ENCODE measurements around the gene LGALS3BP. TPM values are rescaled to one million over a fixed set of nuclear protein-coding genes. Genes with fewer than 3 reads are reported as not detected.

The LGALS3BP gene
- total and polyA plus RNA-seq, 5 donors: 397 to 581 (median 456) TPM

GRCh38 chr17:79012563-79013134 lies 32.9 kb upstream of the LGALS3BP start:
- WGBS: 75% methylated on average over 6 of the region's 6 CpGs
- Histone ChIP-seq H3K27ac (ENCODE audit: low read length) (no peak overlapping the region), H3K4me3 (ENCODE audit: low read length) (no peak overlapping the region), H3K27me3 (ENCODE audit: control insufficient read depth, insufficient read depth) (no peaks in the 10 kb centered on the region), H3K9me3 (ENCODE audit: control insufficient read depth, low read length) (no peaks in the 10 kb centered on the region), H3K4me1 (ENCODE audit: control insufficient read depth, insufficient read depth, low read length) (peaks cover 12% of the 10 kb centered on the region)
- no peak for ATAC-seq
- intact Hi-C loops (cut with DNase I): loop anchor here in 1 of 4 donors (10.0 kb wide), 1 partner anchor 72 kb away; no protein-coding TSS in a partner anchor
- DNase-seq: no peak

- H3K27me3 ChIP-seq (ENCODE audit: control insufficient read depth, insufficient read depth): no peaks in the 10 kb centered on the region
- peaks cover 15% of the 10 kb centered on the region for H3K4me1 ChIP-seq (ENCODE audit: control insufficient read depth, insufficient read depth, low read length)
- H3K27ac ChIP-seq (ENCODE audit: low read length): no peak overlapping the region
- ATAC-seq: peak in 1 of 2 donors; percentile 44
- intact Hi-C loops (cut with DNase I): loop anchor here in 1 of 4 donors (10.0 kb wide), 1 partner anchor 73 kb away; no protein-coding TSS in a partner anchor
- 65% methylated on average over 5 of the region's 5 CpGs for WGBS
- no peak overlapping the region for H3K4me3 ChIP-seq (ENCODE audit: low read length)
- DNase-seq: no peak
- H3K9me3 ChIP-seq (ENCODE audit: control insufficient read depth, low read length): no peaks in the 10 kb centered on the region
Observed at GRCh38 chr17:79011451-79012147, 31.9 kb upstream of the LGALS3BP start.

DNA sequence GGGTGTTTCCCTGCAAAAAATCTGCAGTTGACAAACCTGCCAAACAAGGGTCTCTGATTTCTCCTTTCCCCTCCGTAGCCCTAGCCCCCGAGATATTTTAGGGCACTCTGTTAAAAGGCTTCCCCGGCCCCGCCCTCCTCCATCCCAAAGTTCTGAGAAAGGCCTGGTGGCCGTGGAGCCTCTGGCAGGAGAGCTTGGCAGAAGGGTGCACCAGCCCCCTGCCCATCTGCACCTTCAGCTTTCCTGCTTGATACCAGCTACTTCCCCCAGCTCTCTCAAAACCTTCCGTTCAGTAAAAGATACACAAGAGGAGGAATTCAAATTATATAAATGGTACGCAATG lies 30.6 kb upstream of the LGALS3BP start:
- intact Hi-C loops (cut with DNase I): loop anchor here in 1 of 4 donors (10.0 kb wide), 1 partner anchor 75 kb away; no protein-coding TSS in a partner anchor
- Histone ChIP-seq H3K9me3 (ENCODE audit: control insufficient read depth, low read length) (no peaks in the 10 kb centered on the region), H3K4me3 (ENCODE audit: low read length) (peak overlapping the region; percentile 86), H3K27me3 (ENCODE audit: control insufficient read depth, insufficient read depth) (no peaks in the 10 kb centered on the region), H3K27ac (ENCODE audit: low read length) (peak overlapping the region; percentile 85), H3K4me1 (ENCODE audit: control insufficient read depth, insufficient read depth, low read length) (peaks cover 20% of the 10 kb centered on the region)
- peak in 2 of 3 donors; percentile 44 to 59 for DNase-seq
- WGBS: 61% methylated on average over 7 of the region's 7 CpGs
- ATAC-seq: no peak

DNA sequence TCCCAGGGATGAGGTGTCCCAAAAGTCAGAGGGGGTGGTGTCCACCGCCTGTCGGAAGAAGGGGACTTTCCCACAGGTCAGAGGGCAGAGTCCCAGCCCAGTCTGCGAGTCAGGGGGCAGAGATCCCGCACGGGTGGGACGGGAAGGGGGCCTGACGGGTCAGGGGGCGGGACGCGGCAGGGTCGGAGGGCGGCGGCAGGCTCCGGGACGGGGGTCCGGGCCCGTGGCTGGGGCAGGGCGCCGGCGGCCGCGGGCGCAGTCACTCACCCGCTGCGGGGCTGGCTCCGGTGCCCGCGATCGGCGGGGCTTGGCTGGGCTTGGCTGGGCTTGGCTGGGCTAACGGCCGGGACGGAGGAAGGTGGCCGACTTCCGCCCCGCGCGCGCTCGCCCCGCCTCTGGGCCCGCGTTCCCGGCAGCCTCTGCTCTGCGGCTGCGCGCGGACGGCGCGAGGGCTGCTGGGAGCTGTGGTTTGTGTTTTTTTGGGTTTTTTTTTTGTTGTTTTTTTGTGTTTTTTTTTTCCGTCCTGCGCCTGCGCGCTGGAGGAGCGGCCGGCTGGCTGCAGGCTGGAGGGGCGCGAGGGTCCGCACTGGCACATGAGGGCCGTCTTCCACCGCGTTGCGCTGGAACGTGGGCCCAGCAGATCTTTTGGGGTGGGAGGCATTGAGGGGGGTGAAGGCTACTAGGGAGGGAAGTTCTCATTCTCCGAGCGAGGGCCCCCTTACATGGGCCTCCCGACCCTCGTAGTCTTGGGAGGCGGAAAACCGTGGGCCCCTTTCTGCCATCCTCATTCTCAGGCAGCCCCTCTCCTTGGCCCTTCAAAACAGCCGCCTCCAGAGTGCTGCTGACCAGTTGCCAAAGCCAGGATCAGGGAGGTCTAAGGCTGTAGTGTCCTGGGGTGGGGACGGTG lies 29.9 kb upstream of the LGALS3BP start, which contains the start of gene CANT1:
TSS of gene CANT1 (minus strand) at position 368 of the 907 bp plus-strand sequence. CDS start 12,142 bp downstream, outside the sequence.
- H3K4me1 ChIP-seq (ENCODE audit: control insufficient read depth, insufficient read depth, low read length): peaks cover 22% of the 10 kb centered on the region
- no peaks in the 10 kb centered on the region for H3K9me3 ChIP-seq (ENCODE audit: control insufficient read depth, low read length)
- H3K27me3 ChIP-seq (ENCODE audit: control insufficient read depth, insufficient read depth): no peaks in the 10 kb centered on the region
- peak within 1 kb of the TSS; percentile 86 for H3K4me3 ChIP-seq (ENCODE audit: low read length)
- intact Hi-C loops (cut with DNase I): loop anchor here in 1 of 4 donors (10.0 kb wide), 1 partner anchor 75 kb away; no protein-coding TSS in a partner anchor
- peak within 1 kb of the TSS; percentile 85 for H3K27ac ChIP-seq (ENCODE audit: low read length)
- WGBS: 1% methylated on average over 73 of the region's 73 CpGs
- ATAC-seq: peak; percentile 91 to 96
- peak; percentile 88 to 95 (median 95) for DNase-seq

DNA sequence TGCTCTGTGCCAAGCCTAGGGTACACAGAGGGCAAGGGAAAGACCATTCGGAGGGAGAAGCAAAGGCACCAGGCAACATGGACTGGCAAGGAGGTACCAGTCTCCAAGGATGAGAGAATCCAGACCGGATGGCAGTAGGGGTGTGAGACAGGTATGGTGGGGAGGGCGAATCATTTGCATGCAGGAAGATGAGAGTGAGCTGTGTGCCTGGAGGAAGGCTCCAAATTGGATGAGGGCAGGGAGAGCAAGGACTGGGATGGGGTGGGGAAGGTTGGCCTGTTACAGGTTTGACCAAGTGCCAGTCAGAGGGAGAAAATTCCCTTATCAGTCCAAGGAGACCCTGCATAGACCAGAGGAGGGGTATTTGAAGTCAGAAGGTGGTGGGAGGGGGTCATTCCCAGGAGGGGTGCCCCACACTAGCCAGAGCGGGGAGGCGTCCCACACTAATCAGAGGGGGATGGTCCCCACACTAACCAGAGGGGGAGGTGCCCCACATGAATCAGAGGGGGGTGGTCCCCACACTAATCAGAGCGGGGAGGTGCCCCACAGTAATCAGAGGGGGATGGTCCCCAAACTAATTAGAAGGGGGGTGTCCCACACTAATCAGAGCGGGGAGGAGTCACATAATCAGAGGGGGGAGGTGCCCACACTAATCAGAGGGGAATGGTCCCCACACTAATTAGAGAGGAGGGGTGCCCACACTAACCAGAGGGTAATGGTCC lies 29.1 kb upstream of the LGALS3BP start:
- intact Hi-C loops (cut with DNase I): no loop called here
- peak overlapping the region; percentile 86 for H3K4me3 ChIP-seq (ENCODE audit: low read length)
- no peaks in the 10 kb centered on the region for H3K9me3 ChIP-seq (ENCODE audit: control insufficient read depth, low read length)
- no peaks in the 10 kb centered on the region for H3K27me3 ChIP-seq (ENCODE audit: control insufficient read depth, insufficient read depth)
- H3K4me1 ChIP-seq (ENCODE audit: control insufficient read depth, insufficient read depth, low read length): peaks cover 22% of the 10 kb centered on the region
- ATAC-seq (peak in 1 of 2 donors; percentile 4), DNase-seq (peak in 2 of 3 donors; percentile 47 to 54)
- peak overlapping the region; percentile 71 for H3K27ac ChIP-seq (ENCODE audit: low read length)
- WGBS: 37% methylated on average over 7 of the region's 7 CpGs

DNA sequence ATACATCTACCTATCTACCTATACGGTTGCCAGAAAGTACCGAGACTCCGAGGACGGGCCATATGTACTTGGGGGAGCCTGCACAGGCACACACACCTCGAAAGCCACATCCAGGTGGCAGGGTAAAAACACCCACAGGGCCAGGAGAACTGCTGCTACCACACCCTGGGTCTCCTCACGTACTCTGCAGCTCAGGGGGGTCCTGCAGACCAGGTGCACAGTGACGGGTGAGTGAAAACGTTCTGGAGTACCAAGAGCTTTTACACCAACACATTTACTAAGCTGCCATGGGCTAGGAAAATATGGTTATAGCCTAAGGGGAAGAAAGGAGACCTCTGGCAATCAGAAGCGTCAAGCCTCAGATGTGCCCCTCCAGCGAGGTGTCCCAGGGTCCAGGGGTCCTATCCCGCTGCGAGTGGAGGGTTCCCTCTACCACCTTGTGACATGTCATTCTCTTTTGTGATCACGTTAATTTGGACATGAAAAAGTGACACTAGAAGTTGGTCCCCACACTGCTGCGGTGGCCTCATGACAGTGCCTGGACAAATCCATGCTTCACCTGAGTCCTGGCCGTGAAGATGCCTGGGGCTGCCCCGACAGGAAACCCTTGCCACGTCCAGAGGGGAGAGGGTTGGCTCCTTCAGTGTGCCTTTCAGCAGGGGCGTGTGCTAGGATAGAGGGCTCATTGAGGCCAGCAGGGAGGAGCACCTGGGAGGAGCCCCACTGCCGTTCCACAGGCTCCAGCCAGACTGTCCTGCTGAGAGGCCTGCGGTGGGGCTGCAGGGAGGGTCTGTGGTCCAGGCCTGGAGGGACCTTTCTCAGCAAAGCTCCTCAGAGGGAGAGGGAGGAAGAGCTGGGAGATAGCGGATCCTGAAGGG lies 28.0 kb upstream of the LGALS3BP start:
- DNase-seq (peak in 2 of 3 donors; percentile 45 to 46), ATAC-seq (peak; percentile 5 to 16)
- intact Hi-C loops (cut with DNase I): no loop called here
- Histone ChIP-seq H3K4me1 (ENCODE audit: control insufficient read depth, insufficient read depth, low read length) (peaks cover 22% of the 10 kb centered on the region), H3K27me3 (ENCODE audit: control insufficient read depth, insufficient read depth) (no peaks in the 10 kb centered on the region), H3K4me3 (ENCODE audit: low read length) (no peak overlapping the region), H3K27ac (ENCODE audit: low read length) (no peak overlapping the region), H3K9me3 (ENCODE audit: control insufficient read depth, low read length) (no peaks in the 10 kb centered on the region)
- WGBS: 78% methylated on average over 21 of the region's 21 CpGs

DNA sequence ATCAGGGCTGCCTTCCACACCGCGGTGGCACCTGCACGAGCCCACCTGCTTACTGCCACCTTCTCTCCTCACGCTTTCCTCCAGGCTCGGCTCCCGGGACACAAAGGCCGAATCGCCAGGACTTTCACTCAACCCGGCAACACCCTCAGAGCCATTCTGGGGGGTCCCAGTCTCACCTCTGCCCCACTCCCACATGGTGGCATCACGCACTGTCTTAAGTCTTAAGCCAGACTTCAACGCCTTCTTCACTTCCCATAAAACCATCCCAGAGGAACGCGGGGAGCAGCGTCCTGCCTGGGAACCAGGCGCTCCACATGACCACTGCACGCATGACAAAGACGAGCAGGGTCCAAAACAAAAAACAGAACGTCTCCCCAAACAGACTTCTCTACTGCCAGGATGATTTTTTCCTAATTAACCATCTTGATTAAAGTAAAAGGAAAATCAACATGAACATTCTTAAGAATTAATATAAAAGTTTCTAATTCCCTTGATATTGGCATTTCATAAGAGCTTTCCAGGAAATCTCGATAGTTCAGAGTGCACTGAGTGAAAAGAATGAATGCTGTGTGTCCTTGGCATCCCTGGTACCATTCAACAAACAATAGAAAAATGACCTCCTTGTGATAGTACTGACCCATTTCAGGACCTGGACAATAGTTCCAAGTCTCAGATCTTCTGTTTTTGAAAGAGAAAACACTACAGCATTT lies 27.2 kb upstream of the LGALS3BP start:
- Histone ChIP-seq H3K9me3 (ENCODE audit: control insufficient read depth, low read length) (no peaks in the 10 kb centered on the region), H3K27ac (ENCODE audit: low read length) (no peak overlapping the region), H3K4me1 (ENCODE audit: control insufficient read depth, insufficient read depth, low read length) (peaks cover 22% of the 10 kb centered on the region), H3K4me3 (ENCODE audit: low read length) (no peak overlapping the region), H3K27me3 (ENCODE audit: control insufficient read depth, insufficient read depth) (no peaks in the 10 kb centered on the region)
- ATAC-seq (no peak), DNase-seq (peak in 1 of 3 donors; percentile 54)
- intact Hi-C loops (cut with DNase I): no loop called here
- WGBS: 84% methylated on average over 19 of the region's 19 CpGs

DNA sequence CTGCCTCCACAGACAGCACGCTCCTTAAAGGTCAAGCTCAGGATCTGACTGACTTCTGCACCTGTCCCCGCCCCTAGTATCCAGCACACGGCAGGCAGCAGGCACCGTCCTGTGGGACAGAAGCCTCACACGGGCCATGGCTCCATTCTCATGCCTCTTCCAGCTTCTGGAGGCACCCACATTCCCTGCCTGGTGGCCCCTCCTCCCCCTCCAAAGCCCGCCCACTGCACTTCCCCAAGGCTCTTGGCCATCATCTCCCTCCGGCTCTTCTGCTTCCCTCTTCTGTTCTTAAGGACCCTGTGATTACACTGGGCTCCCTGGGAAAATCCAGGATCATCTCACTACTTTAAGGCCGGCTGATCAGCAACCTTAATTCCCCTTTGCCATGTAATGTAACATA lies 26.3 kb upstream of the LGALS3BP start:
- intact Hi-C loops (cut with DNase I): no loop called here
- Histone ChIP-seq H3K4me1 (ENCODE audit: control insufficient read depth, insufficient read depth, low read length) (peaks cover 22% of the 10 kb centered on the region), H3K9me3 (ENCODE audit: control insufficient read depth, low read length) (no peaks in the 10 kb centered on the region), H3K4me3 (ENCODE audit: low read length) (no peak overlapping the region), H3K27ac (ENCODE audit: low read length) (no peak overlapping the region), H3K27me3 (ENCODE audit: control insufficient read depth, insufficient read depth) (no peaks in the 10 kb centered on the region)
- DNase-seq (peak in 2 of 3 donors; percentile 58 to 61), ATAC-seq (no peak)
- WGBS: 76% methylated on average over 8 of the region's 8 CpGs

DNA sequence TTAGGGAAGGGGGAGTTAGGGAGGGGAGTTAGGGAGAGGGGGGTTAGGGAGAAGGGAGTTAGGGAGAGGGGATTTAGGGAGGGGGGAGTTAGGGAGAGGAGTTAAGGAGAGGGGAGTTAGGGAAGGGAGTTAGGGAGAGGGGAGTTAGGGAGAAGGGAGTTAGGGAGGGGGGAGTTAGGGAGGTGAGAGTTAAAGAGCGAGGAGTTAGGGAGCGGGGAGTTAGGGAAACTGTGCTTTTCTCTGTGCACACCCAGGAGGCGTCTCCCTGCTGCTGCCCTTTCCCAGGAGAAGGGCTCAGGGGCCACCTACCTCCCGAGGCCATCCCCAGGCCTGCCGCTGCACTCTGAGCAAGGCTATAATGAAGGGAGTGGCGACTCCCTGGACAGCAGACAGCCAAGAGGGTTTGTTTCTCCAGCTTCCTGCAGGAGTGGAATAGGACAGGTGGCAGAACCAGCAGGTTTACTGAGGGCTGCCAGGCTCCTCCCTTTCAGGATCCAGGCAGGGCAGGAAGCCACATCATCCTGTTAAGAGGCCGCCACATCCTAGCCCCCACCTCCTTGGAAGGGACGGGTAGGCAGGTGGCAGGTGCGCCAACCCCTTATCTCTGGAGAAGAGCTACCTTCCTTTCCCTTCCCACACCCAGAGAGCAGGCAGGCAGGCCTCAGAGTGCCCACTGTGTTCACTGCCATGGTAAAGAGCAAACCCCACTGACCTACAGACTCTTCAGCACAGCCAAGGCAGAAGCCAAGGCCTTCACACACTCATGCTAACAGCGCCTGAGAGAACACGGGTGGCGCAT lies 25.5 kb upstream of the LGALS3BP start:
- ATAC-seq (no peak), DNase-seq (peak in 2 of 3 donors; percentile 35 to 36)
- Histone ChIP-seq H3K27ac (ENCODE audit: low read length) (no peak overlapping the region), H3K9me3 (ENCODE audit: control insufficient read depth, low read length) (no peaks in the 10 kb centered on the region), H3K27me3 (ENCODE audit: control insufficient read depth, insufficient read depth) (no peaks in the 10 kb centered on the region), H3K4me3 (ENCODE audit: low read length) (no peak overlapping the region), H3K4me1 (ENCODE audit: control insufficient read depth, insufficient read depth, low read length) (peaks cover 21% of the 10 kb centered on the region)
- intact Hi-C loops (cut with DNase I): no loop called here
- WGBS: 83% methylated on average over 12 of the region's 12 CpGs

Data from right cardiac atrium (tissue), 5 donors.